ENCODE data around the gene IQCN. TPM values are rescaled to one million over a fixed set of nuclear protein-coding genes. Genes with fewer than 3 reads are reported as not detected.

The IQCN gene
- total and polyA plus RNA-seq, 10 of the 15 experiments (the other 5 are each of a cell fraction or from before 2014, with no cell fraction given), result 0.01 to 0.54 (median 0.23) TPM; not detected in 3

- RAD21 ChIA-PET (ENCODE audit: unreplicated experiment), result interaction anchor here (1.2 to 6.0 kb wide), 8 partner anchors 15 to 130 kb away, joined by 4 to 167 read pairs (median 6); partner anchors contain the start of gene JUND
These were observed 47.5 kb upstream of the IQCN start for GRCh38 chr19:18321734-18322102.

More at GRCh38 chr19:18321734-18322102, 47.5 kb upstream of the IQCN start:
- BruUV-seq (replicated peaks), result no TSS peak
- peaks cover 32% of the 10 kb centered on the region for H3K4me1 ChIP-seq (ENCODE audit: control insufficient read depth, insufficient read depth, low read length)
- no peaks in the 10 kb centered on the region for H3K27me3 ChIP-seq (replicated peaks in 1 of 2; ENCODE audit: control insufficient read depth in 2 of 2, insufficient read depth in 2 of 2, low read length in 1 of 2)
- SMC1A ChIA-PET (ENCODE audit: uncharacterized antibody, unreplicated experiment), result interaction anchor here (0.7 to 3.8 kb wide), 16 partner anchors 9 to 117 kb away, joined by 3 to 84 read pairs (median 4); partner anchors contain the start of gene JUND
- peaks cover 45% of the 10 kb centered on the region for H3K79me2 ChIP-seq (ENCODE audit: control insufficient read depth, insufficient read depth, low read length)
- peak overlapping the region; percentile 86 for H3K4me3 ChIP-seq
- FAIRE-seq, result no peak
- no peaks in the 10 kb centered on the region for H4K20me1 ChIP-seq (ENCODE audit: control insufficient read depth, insufficient read depth)
- intact Hi-C loops (cut with micrococcal nuclease; ENCODE audit: unreplicated experiment), result loop anchor here (1.0 kb wide), 1 partner anchor 17 kb away; no protein-coding TSS in a partner anchor
- no peak for TF ChIP-seq MYC (IDR thresholded peaks at IDR 0.05; ENCODE audit: insufficient read depth, insufficient read length, insufficient replicate concordance, low read length, severe bottlenecking)
- peak; percentile 5; the same call in 1 of the 2 replicates for TF ChIP-seq POLR2AphosphoS5 (IDR thresholded peaks at IDR 0.05; ENCODE audit: low read length)
- TF ChIP-seq SP1 (IDR thresholded peaks at IDR 0.05; ENCODE audit: low read depth, low read length), result no peak
- TF ChIP-seq ZNF622 (IDR thresholded peaks at IDR 0.05), result no peak
- TF ChIP-seq ESRRA (IDR thresholded peaks at IDR 0.05; ENCODE audit: low read length), result no peak
- TF ChIP-seq NRF1 (conservative IDR thresholded peaks at IDR 0.05; ENCODE audit: low read depth, low read length), result no peak
- TF ChIP-seq SRF (IDR thresholded peaks at IDR 0.05; ENCODE audit: low read depth in 2 of 2, low read length in 2 of 2), result no peak
- TF ChIP-seq FOXM1 (IDR thresholded peaks at IDR 0.05; ENCODE audit: low read depth, low read length), result 0 out of 2 replicates have a peak, but pooled peaks have one; percentile 10
- TF ChIP-seq CBX3 (IDR thresholded peaks at IDR 0.05; ENCODE audit: borderline replicate concordance, low read depth), result no peak
- TF ChIP-seq POLR2A (IDR thresholded peaks at IDR 0.05; ENCODE audit: low read depth, low read length), result no peak; the same call in 1 of the 2 replicates
- no peak for ATAC-seq
- H3K9me3 ChIP-seq (replicated peaks; ENCODE audit: control insufficient read depth, insufficient read depth, low read length), result no peaks in the 10 kb centered on the region; the same call in 2 of the 3 replicates
- peak overlapping the region; percentile 90 for H3K27ac ChIP-seq (ENCODE audit: control insufficient read depth, insufficient read depth)
- POLR2A ChIA-PET, result interaction anchor here (0.7 to 4.0 kb wide), 10 partner anchors 11 to 117 kb away, joined by 3 to 179 read pairs (median 7); partner anchors contain the start of genes JUND and RAB3A
- WGBS (ENCODE audit: insufficient coverage, insufficient replicate concordance, low lambda C conversion rate, missing lambda C conversion rate), result 39% methylated on average over 9 of the region's 9 CpGs
- peaks cover 2 to 3% of the 10 kb centered on the region in 2 experiments; a peak in 3 of 4 replicates for H3K36me3 ChIP-seq (ENCODE audit: control insufficient read depth in 2 of 2, insufficient read depth in 2 of 2, low read length in 1 of 2)
- peak overlapping the region; percentile 75 for H3K9ac ChIP-seq (ENCODE audit: control insufficient read depth, insufficient read depth, low read length)
- H3K4me2 ChIP-seq (ENCODE audit: control insufficient read depth, insufficient read depth), result peak overlapping the region; percentile 32
- H2AFZ ChIP-seq (ENCODE audit: control insufficient read depth, low read depth, low read length), result no peak overlapping the region
- DNase-seq (ENCODE audit: low read depth, low spot score), result no peak
- in situ Hi-C loops (cut with MboI), result loop anchor here (5.0 kb wide), 1 partner anchor 44 kb away; no protein-coding TSS in a partner anchor
- CTCF ChIA-PET, result interaction anchor here (0.6 to 3.8 kb wide), 15 partner anchors 8 to 136 kb away, joined by 3 to 178 read pairs (median 4); partner anchors contain the start of genes JUND and MPV17L2
